SH-SY5Y (cell line): Measurements from ENCODE around the gene GJB6.

Experiments
- GATA2 ChIP-seq: IDR thresholded peaks from 2 replicates; pipeline ENCODE4 v1.6.1; 2011; ENCODE audit warnings: mild to moderate bottlenecking, low read depth, low read length
- GATA3 ChIP-seq: IDR thresholded peaks from 2 replicates; pipeline ENCODE4 v1.6.1; 2011; ENCODE audit warnings: low read depth, mild to moderate bottlenecking, low read length, moderate library complexity

The GJB6 gene

DNA sequence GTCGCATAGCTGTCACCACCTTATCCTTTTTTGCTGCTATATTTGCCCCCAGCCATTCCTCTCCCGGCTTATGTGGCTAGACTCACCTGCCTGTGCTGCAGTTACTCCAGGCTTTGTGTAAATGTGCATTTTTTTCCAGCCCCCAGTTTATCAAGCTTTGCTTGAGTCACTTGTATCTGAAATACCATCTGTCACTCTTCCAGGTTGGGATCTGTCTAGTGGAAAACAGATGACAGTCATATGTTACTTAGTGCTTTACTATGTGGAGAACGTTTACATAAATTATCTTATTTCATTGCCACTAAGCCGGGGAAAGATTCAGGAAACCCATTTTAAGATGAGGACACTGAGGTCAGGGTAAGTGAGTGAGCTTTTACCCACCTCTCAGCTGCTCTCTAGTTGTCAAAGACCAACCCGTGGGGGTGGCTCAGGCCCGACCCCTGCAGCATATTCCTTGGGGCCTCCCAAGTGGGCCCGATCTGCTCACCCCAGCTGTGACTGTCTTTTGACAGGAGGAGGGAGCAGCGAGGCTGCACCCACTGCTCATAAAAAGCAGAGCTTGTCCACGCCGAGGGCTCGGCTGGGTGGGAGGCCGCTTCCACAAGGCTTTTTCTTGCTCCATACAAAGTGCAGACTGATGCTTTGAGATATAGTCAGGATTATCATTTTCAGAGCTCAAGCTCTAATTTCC lies 46.6 kb downstream of the GJB6 start:
- TF ChIP-seq GATA3 (no peak), GATA2 (no peak)

DNA sequence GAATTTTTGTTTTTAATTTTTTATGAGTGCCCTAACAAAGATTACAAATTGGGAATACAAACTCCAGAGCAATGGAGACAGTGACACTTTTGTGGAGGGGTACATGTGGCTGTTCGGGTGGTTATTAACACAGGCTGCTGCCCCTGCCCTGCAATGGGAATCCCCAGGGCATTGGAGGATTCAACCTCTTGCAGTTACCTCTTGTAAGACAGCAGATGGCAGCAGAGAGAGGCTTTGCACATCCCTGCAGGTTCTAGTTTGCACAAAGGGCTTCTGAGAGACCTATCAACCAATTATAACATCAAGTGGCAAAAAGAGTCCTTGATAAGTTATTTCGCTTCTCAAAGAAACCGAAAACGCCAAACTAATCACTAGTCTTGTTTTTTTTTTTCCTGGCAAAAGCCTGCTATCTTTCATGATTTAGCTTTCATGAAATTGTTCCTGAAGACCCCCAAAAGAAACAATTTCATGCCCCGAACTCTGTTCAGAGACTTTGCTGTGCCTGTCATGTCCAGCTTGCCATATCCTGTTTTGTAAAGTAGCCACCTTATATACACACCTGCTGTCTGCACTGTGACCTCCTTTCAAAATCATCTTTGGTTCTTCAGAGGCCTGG lies 49.8 kb downstream of the GJB6 start:
- TF ChIP-seq GATA2: no peak
- no peak for TF ChIP-seq GATA3

DNA sequence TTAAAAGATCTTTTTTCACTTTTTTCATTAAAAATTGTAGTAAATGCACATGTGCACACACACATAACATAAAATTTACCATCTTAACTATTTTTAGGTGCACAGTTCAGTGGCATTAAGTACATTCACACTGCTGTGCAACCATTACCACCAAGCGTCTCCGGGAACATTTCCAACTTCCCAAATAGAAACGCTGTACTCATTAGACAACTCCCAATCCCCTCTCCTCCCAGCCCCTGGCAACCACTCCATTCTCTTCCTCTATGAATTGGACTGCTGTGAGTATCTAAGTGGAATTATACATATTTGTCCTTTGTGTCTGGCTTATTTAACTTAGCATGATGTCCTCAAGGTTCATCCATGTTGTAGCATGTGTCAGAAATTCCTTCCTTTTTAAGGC lies 50.9 kb downstream of the GJB6 start:
- TF ChIP-seq GATA3 (no peak), GATA2 (no peak)

DNA sequence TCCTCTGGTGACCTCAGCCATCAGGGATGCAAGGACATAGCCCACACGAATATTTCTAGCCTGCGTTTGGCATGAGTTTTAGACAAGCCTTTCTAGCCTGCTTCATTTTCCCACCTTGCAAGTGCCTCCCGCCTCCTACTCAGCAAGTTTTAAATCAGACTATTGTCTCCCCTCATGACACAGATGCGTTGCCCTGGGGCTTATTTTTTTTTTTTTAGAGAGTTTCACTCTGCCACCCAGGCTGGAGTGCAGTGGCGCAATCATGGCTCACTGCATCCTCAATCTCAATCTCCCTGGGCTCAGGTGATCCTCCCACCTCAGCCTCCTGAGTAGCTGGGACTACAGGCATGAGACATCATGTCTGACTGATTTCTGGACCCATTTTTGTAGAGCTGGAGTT lies 54.0 kb downstream of the GJB6 start:
- no peak for TF ChIP-seq GATA3
- TF ChIP-seq GATA2: no peak

DNA sequence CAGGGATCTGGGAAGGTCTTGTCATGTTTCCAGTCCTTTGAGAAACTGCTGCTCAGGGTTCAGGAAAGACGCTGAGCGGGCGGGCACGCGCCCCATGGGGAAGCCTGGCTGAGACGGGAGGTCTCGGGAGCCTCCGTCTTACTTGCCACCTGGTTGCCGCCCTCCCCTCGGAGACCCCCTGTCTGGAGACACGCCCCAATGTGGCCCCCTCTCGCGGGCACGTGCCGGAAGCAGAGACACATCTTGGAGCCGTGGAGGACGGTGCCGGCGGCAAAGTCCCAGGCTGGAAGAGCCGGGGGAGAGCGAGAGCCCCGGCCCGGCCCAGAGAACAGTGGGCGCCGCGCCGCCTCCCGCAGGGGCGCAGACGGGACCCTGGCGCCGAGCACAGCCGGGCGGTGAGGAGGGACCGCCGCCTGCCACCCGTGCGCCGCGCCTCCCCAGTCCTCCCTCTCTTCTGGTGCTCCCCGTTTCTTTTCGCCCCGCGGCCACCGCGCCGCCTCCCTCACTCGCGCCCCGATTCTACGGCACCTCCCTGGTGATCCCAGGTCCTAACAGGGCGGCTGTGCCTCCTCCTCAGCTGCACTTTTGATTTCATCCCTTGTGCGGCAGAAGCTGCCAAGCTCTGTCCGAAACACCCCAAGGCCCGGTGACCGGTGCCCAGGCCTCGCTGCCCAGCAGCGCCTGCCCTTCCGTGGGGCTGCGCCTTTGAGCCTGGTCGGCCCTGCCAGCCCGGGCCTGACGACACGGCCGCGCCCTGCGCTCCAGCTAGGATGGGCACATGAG lies 54.9 kb downstream of the GJB6 start:
- TF ChIP-seq GATA3 (no peak), GATA2 (no peak)

DNA sequence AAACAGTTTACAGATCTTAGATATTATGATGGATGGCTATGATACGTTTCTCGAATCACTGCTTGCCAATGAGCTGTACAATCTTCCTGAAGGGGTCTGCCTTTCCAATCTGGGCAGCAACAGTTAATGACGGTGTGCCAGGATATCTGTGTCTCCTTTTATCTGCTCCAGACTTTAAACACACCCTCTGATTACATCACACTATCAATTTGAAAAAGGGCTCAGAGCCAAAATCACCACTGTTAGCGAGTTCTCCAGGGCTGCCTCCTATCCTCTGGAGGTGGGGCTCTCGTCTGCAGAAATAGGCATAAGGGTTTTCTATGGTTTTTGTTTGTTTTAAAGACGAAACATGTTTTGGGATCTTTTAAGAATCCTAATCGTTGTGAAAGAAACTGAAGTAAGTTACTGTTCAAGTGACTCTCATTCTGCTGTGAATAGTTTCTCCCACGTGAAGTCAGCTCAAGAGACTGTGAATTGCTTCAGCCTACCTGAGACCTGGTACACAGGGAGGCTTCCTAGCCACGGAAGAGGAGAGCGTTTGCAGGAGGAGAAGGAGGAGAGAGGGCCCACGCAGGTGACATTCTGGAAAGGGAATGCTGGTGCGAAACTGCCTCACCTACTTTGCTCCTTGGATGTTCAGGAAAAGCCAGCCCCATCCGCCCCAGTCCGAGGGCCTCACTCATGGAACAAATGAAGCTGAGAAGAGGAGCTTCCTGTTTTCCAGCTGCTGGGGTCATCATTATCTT lies 56.0 kb downstream of the GJB6 start:
- TF ChIP-seq GATA2: no peak

DNA sequence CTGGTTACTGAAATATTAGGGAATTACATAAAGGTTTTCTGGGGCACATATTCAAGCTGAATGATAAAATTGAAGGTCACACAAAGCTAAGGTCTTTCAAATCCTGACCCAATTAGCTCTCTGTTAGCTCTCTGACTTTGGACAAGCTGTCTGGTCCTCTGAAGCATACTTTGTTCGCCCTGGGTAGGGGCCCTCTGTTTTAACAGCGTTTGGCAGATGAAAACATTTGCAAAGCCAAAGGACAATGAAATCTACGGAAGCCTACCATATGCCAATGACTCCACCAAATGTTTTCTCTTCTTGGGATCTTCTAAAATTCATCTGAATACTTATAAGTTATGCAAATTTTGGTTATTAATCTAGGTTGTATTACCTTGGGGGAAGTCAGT lies 56.7 kb downstream of the GJB6 start:
- TF ChIP-seq GATA2: no peak

DNA sequence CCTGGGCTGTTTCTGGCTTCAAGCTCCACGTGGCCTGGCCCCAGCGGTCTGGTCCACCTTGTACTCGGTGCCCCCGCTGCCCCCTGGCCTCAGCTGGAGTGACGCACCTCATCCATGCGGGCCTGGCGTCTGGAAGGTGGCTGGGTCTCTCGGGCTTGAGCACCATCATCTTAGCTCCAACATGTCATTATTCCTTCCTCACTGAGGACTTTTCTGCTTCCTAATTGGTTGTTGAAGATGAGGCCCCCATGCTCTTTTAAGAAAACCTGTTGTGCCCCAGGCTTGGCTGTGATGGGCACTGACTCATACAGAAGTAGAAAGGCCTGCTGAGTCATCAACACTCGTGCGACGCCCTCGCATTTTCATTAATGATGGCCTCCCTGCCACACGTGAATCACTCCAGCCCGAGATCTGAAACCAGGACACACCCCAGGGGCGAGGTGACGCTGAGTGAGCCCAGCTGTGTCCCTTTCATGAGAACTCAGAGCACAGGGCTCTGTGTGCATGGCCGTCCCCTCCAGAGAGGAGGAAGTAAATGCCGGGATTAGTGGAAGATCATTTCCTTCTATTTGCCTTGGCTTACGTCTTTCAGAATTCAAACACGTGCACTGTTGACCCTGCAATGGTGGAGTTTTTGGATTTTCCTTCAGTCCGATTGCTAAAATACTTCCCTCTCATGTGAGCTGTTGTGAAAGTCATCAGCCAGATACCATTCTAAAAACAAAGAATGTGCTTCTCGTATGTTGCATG lies 57.3 kb downstream of the GJB6 start:
- TF ChIP-seq GATA3: no peak
- no peak for TF ChIP-seq GATA2

DNA sequence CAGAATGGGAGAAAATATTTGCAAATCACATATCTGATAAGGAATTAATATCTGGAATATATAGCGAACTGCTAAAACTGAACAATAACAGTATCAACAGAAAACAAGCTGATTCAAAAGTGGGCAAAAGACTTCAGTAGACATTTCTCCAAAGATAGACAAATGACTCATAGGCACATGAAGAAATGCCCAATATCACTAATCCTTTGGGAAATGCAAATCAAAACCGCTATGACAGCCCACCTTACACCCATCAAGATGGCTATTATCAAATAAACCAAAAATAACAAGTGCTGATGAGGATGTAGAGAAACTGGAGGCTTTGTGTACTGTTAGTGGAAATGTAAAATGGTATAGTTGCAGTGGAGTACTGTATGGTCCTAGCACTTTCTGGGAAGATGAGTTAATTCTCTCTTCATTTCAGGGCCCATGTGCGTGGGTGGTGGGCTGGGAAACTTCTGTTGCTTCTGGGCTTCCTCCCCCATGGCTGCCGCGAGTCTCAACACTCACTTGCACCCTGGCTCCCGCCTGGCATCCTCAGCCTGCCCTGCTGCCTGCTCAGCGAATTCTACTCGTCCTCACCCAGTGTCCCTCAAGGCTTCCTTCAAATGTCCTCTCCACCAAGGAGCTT lies 58.9 kb downstream of the GJB6 start:
- TF ChIP-seq GATA3 (no peak), GATA2 (no peak)
